Mesothelial cell of epicardium (in vitro differentiated cells): ENCODE data around the gene PLEKHG5. TPM values are rescaled to one million over a fixed set of nuclear protein-coding genes. Genes with fewer than 3 reads are reported as not detected.

ENCODE experiments used
- DNase-seq, 2 experiments: peaks; one replicate each; pipeline ENCODE4 v3.0.0; 2021; ENCODE audit warnings: low spot score in 2 of 2; ENCODE audit not compliant: unreplicated experiment in 2 of 2
- H3K27ac Mint-ChIP-seq: 2 replicates; pipeline ENCODE4 v1.8.0; 2021; ENCODE audit warnings: mixed read lengths
- H3K27me3 Mint-ChIP-seq: 2 replicates; pipeline ENCODE4 v1.8.0; 2021; ENCODE audit warnings: low read depth, mixed read lengths
- H3K36me3 Mint-ChIP-seq: 2 replicates; pipeline ENCODE4 v1.8.0; 2021; ENCODE audit warnings: mixed read lengths
- H3K4me1 Mint-ChIP-seq: 2 replicates; pipeline ENCODE4 v1.8.0; 2021; ENCODE audit warnings: mixed read lengths
- H3K4me3 Mint-ChIP-seq: 2 replicates; pipeline ENCODE4 v1.8.0; 2021; ENCODE audit warnings: mild to moderate bottlenecking, moderate library complexity, mixed read lengths
- H3K9me3 Mint-ChIP-seq: 2 replicates; pipeline ENCODE4 v1.8.0; 2021; ENCODE audit warnings: mixed read lengths
- CTCF ChIP-seq: fragments of 200-600 bp; sonication (generic); IDR thresholded peaks from one replicate; pipeline ENCODE4 v1.5.0; 2021; ENCODE audit warnings: antibody characterized with exemption; ENCODE audit not compliant: unreplicated experiment
- total RNA-seq: library from RNA; stranded (reverse); gene quantifications from 3 replicates; pipeline ENCODE4 v1.2.1, GENCODE V29; 2021

The PLEKHG5 gene
- total RNA-seq, 1 donor from 2014 or later = 51.2 TPM

GRCh38 chr1:6465461-6466005, 25.9 kb downstream of the PLEKHG5 start:
- H3K9me3 Mint-ChIP-seq = no peaks in the 10 kb centered on the region
- H3K36me3 Mint-ChIP-seq = peaks cover 18% of the 10 kb centered on the region

GRCh38 chr1:6464915-6465314, 26.6 kb downstream of the PLEKHG5 start:
- Mint-ChIP-seq H3K27me3 (peaks cover 4% of the 10 kb centered on the region), H3K36me3 (peaks cover 18% of the 10 kb centered on the region), H3K4me1 (peaks cover 4% of the 10 kb centered on the region), H3K4me3 (no peak overlapping the region), H3K27ac (no peak overlapping the region), H3K9me3 (no peaks in the 10 kb centered on the region)
- no peak for TF ChIP-seq CTCF
- DNase-seq = no peak

More at GRCh38 chr1:6465461-6466005, 25.9 kb downstream of the PLEKHG5 start:
- no peak for DNase-seq
- Mint-ChIP-seq H3K27me3 (peaks cover 4% of the 10 kb centered on the region), H3K27ac (no peak overlapping the region), H3K4me3 (no peak overlapping the region), H3K4me1 (no peaks in the 10 kb centered on the region)
- no peak for TF ChIP-seq CTCF

GRCh38 chr1:6464514-6464836, 27.0 kb downstream of the PLEKHG5 start:
- no peak for DNase-seq

GRCh38 chr1:6463120-6463412, 28.4 kb downstream of the PLEKHG5 start:
- H3K9me3 Mint-ChIP-seq = no peaks in the 10 kb centered on the region
- TF ChIP-seq CTCF = no peak
- peaks cover 4% of the 10 kb centered on the region for H3K27me3 Mint-ChIP-seq
- DNase-seq = no peak
- H3K36me3 Mint-ChIP-seq = peaks cover 15% of the 10 kb centered on the region
- no peak overlapping the region for H3K27ac Mint-ChIP-seq
- H3K4me1 Mint-ChIP-seq = peaks cover 9% of the 10 kb centered on the region
- H3K4me3 Mint-ChIP-seq = no peak overlapping the region

More at GRCh38 chr1:6464514-6464836, 27.0 kb downstream of the PLEKHG5 start:
- H3K36me3 Mint-ChIP-seq = peaks cover 18% of the 10 kb centered on the region
- no peak overlapping the region for H3K27ac Mint-ChIP-seq
- H3K4me1 Mint-ChIP-seq = peaks cover 7% of the 10 kb centered on the region
- peaks cover 4% of the 10 kb centered on the region for H3K27me3 Mint-ChIP-seq
- H3K4me3 Mint-ChIP-seq = no peak overlapping the region
- no peak for TF ChIP-seq CTCF
- no peaks in the 10 kb centered on the region for H3K9me3 Mint-ChIP-seq

- Mint-ChIP-seq H3K9me3 (no peaks in the 10 kb centered on the region), H3K27me3 (peaks cover 4% of the 10 kb centered on the region), H3K4me1 (peaks cover 9% of the 10 kb centered on the region), H3K27ac (no peak overlapping the region), H3K36me3 (peaks cover 14% of the 10 kb centered on the region), H3K4me3 (no peak overlapping the region)
- DNase-seq = no peak
- TF ChIP-seq CTCF = no peak
Measured at GRCh38 chr1:6462412-6463119, 28.9 kb downstream of the PLEKHG5 start.
